ENCODE data around the gene PKD1. TPM values are rescaled to one million over a fixed set of nuclear protein-coding genes. Genes with fewer than 3 reads are reported as not detected.

Gene PKD1
- total RNA-seq, 2 donors from 2014 or later = 78.9 to 237 TPM

DNA sequence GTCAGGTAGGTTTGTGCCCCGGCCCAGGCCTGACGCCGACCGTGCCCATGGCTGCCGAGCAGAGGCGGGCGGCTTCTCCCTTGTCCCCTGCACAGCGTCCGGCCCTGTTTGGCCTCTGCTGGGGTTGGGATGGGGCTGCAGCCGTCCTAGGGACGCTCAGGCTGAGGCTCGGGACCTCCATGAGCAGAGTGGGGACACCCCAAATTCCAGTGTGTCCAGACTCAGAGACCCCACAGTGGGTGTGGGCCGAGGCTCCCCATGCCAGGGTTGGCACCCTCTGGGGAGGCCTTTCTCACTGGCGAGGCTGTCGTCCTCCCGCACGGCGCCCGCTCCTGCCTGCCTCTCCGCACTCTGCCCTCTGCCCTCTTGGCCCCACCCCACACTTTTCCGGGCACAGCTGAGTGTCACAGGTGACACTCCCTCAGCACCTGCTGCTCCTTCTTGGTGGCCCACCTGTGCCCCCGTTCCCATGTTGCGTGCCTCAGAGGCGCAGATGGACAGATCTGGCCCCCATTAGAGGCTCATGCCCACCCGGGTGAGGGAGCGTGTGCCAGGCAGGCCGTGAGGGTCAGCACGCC, 36.0 kb upstream of the PKD1 start:
- intact Hi-C loops (cut with DNase I) = no loop called here
- TF ChIP-seq, protein P1, sequence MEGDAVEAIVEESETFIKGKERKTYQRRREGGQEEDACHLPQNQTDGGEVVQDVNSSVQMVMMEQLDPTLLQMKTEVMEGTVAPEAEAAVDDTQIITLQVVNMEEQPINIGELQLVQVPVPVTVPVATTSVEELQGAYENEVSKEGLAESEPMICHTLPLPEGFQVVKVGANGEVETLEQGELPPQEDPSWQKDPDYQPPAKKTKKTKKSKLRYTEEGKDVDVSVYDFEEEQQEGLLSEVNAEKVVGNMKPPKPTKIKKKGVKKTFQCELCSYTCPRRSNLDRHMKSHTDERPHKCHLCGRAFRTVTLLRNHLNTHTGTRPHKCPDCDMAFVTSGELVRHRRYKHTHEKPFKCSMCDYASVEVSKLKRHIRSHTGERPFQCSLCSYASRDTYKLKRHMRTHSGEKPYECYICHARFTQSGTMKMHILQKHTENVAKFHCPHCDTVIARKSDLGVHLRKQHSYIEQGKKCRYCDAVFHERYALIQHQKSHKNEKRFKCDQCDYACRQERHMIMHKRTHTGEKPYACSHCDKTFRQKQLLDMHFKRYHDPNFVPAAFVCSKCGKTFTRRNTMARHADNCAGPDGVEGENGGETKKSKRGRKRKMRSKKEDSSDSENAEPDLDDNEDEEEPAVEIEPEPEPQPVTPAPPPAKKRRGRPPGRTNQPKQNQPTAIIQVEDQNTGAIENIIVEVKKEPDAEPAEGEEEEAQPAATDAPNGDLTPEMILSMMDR (IDR thresholded peaks at IDR 0.05) = no peak
- TF ChIP-seq POLR2A (IDR thresholded peaks at IDR 0.05) = no peak
- Histone ChIP-seq H3K4me1 (no peaks in the 10 kb centered on the region), H3K27me3 (no peaks in the 10 kb centered on the region), H3K4me3 (no peak overlapping the region), H3K36me3 (replicated peaks in 1 of 2; ENCODE audit: insufficient read depth in 1 of 2, low read depth in 2 of 2) (peaks cover 10 to 27% of the 10 kb centered on the region in 2 donors), H3K9me3 (no peaks in the 10 kb centered on the region), H3K27ac (no peak overlapping the region)
- WGBS, 2 donors = 92 to 93% methylated on average over 17 to 28 of the region's 28 CpGs
- DNase-seq = no peak
- ATAC-seq = no peak

DNA sequence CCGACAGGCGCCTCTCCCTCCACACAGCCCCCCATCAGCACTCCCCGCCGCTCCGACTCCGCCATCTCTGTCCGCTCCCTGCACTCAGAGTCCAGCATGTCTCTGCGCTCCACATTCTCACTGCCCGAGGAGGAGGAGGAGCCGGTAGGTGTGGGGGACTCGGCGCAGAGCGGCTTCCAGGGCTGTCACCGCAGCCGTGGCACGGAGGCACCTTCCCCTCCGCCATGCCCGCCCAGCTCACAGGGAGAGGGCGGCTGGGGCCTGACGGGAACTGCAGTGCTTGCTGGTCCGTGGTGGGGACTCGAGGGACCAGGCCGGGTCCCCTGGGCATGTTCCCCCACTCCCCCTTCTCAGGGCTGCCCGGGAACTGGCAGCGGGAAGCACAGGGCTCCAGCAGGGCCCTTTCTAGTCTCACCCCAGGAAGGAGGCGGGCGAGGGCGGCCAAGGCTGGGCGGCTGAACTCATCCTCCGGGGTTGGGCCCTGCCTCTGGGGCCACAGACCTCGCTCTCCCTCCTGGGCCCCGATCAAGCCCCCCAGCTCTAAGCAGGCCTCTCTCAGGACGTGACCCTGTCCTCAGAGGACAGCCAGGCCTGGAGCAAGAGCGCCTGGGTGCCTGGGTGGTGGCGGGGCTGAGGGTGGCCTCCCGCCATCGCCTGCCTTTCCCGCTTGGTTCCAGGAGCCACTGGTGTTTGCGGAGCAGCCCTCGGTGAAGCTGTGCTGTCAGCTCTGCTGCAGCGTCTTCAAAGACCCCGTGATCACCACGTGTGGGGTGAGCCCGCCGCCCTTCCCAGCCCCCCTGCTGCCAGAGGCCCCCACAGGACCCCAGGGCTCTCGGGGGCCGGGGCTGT, 35.1 kb upstream of the PKD1 start:
- peak overlapping the region in 1 of 4 donors; percentile 18 for H3K27ac ChIP-seq
- H3K4me3 ChIP-seq = no peak overlapping the region
- no peak for TF ChIP-seq POLR2A (IDR thresholded peaks at IDR 0.05)
- TF ChIP-seq, protein P1 (IDR thresholded peaks at IDR 0.05) = no peak
- ATAC-seq (no peak), DNase-seq (no peak)
- intact Hi-C loops (cut with DNase I) = no loop called here
- 87 to 95% methylated on average over 9 to 39 of the region's 47 CpGs for WGBS, 2 donors
- H3K27me3 ChIP-seq = no peaks in the 10 kb centered on the region
- no peaks in the 10 kb centered on the region for H3K4me1 ChIP-seq
- no peaks in the 10 kb centered on the region for H3K9me3 ChIP-seq
- peaks cover 7 to 23% of the 10 kb centered on the region in 2 donors for H3K36me3 ChIP-seq (replicated peaks in 1 of 2; ENCODE audit: insufficient read depth in 1 of 2, low read depth in 2 of 2)

DNA sequence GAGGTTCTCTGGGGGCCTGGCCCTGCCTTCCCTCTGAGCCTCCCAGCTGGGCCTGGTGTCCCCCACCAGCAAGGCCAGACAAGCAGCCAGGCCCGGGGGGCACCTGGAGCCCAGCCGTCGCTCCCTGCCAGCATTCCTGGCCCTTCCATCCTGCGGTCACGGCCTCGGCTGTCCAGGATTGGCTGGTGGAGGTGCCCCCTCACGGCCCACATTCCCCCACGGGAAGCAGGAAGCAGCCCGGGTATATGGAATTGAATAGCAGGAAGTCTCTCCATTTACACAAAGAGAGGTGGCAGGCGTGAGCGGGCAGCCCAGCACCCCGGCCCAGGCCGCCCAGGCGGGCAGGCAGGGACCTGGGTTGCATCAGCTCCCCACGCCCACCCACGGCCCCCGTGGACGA, 34.4 kb upstream of the PKD1 start:
- ATAC-seq = peak; percentile 28
- Histone ChIP-seq H3K27ac (peak overlapping the region in 2 of 4 donors; percentile 30 to 39), H3K27me3 (no peaks in the 10 kb centered on the region), H3K4me3 (no peak overlapping the region), H3K36me3 (replicated peaks in 1 of 2; ENCODE audit: insufficient read depth in 1 of 2, low read depth in 2 of 2) (peaks cover 7 to 19% of the 10 kb centered on the region in 2 donors), H3K4me1 (no peaks in the 10 kb centered on the region), H3K9me3 (no peaks in the 10 kb centered on the region)
- no peak for DNase-seq
- intact Hi-C loops (cut with DNase I) = no loop called here
- peak in 1 of 3 donors; percentile 35 for TF ChIP-seq POLR2A (IDR thresholded peaks at IDR 0.05)
- TF ChIP-seq, protein P1 (IDR thresholded peaks at IDR 0.05) = no peak
- 90 to 95% methylated on average over 18 of the region's 18 CpGs for WGBS, 2 donors

DNA sequence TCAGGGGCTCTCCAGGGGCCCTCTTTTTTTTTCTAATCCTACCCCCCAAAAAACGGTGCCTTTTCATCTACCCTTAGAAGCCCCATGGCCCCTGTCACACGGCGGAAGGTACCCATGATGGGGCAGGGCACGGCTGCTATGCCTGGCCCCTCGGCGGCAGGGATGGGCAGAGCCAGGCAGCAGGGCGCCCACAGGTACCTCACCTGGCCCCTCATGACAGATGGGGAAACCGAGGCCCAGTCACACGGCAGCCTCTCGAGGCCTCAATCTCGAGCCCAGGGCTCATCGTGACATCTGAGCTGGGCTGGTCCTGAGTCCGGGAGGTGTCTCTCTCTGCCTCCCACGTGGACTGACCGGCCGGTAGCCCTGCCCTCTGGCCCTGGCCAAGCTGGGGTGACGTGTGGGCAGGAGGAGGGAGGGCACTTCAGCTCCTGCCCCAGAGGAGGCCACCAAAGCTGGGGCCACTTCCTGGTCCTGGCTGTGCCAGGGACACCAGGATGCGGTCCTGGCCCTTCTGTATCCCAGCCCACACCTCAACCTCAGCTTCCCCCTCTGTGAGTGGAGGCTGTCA, 31.5 kb upstream of the PKD1 start:
- no peaks in the 10 kb centered on the region for H3K4me1 ChIP-seq
- no peaks in the 10 kb centered on the region for H3K9me3 ChIP-seq
- TF ChIP-seq, protein P1 (IDR thresholded peaks at IDR 0.05) = no peak
- TF ChIP-seq POLR2A (IDR thresholded peaks at IDR 0.05) = no peak
- no peak overlapping the region for H3K27ac ChIP-seq
- ATAC-seq = no peak
- intact Hi-C loops (cut with DNase I) = no loop called here
- no peaks in the 10 kb centered on the region for H3K27me3 ChIP-seq
- peaks cover 0 to 3% of the 10 kb centered on the region in 2 donors for H3K36me3 ChIP-seq (replicated peaks in 1 of 2; ENCODE audit: insufficient read depth in 1 of 2, low read depth in 2 of 2)
- no peak for DNase-seq
- H3K4me3 ChIP-seq = no peak overlapping the region
- 88 to 90% methylated on average over 4 to 18 of the region's 18 CpGs for WGBS, 2 donors

Data from body of pancreas (tissue), 4 donors.